ENCODE data around the gene CAMTA1. TPM values are rescaled to one million over a fixed set of nuclear protein-coding genes. Genes with fewer than 3 reads are reported as not detected.

CAMTA1 gene
- polyA plus RNA-seq, 1 donor (not counting 4 experiments of a cell fraction or from before 2014, with no cell fraction given): 51.4 TPM

DNA sequence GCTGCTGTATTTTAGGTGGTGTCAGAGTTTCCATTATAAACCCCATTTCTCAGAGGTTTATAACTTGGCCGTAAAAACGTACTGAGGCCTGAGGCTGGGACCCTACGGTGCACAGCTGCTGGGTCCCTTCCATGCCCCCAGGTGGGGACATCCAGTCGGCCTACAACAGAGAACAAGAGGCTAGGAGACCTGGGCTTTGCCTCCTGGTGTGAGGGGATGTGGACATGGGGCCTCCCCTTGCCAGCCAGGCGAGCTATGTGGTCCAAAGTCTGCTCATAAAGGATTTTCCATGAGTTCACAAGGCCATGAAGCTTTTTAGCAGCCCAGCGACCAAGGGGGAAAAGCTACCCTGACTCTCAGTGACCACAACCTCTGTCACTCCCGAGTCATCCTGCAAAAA, 724.3 kb downstream of the CAMTA1 start:
- Histone ChIP-seq H3K9me3 (ENCODE audit: control insufficient read depth, low read depth, low read length) (no peaks in the 10 kb centered on the region), H3K9me1 (ENCODE audit: control insufficient read depth, extremely low read depth, insufficient read depth, low read length) (no peaks in the 10 kb centered on the region), H3K27ac (ENCODE audit: control insufficient read depth, insufficient read depth, low read length) (no peak overlapping the region), H3K27me3 (ENCODE audit: control insufficient read depth, extremely low read depth, insufficient read depth, low read length) (peaks cover 10% of the 10 kb centered on the region), H3K4me2 (ENCODE audit: control insufficient read depth, extremely low read depth, insufficient read depth, low read depth, low read length) (no peak overlapping the region), H3K36me3 (ENCODE audit: control insufficient read depth in 2 of 2, extremely low read depth in 1 of 2, insufficient read depth in 2 of 2, low read length in 2 of 2) (no peaks in the 10 kb centered on the region), H3K4me3 (ENCODE audit: control insufficient read depth in 2 of 3, extremely low read depth in 1 of 3, insufficient read depth in 2 of 3, low read depth in 1 of 3, low read length in 3 of 3) (no peak overlapping the region), H3K9ac (ENCODE audit: control insufficient read depth, extremely low read depth, insufficient read depth, low read length) (no peak overlapping the region), H3K4me1 (ENCODE audit: control insufficient read depth, extremely low read depth, insufficient read depth, low read length) (no peaks in the 10 kb centered on the region), H4K20me1 (ENCODE audit: control insufficient read depth, extremely low read depth, insufficient read depth, low read length) (no peaks in the 10 kb centered on the region), H3K79me2 (ENCODE audit: control insufficient read depth, insufficient read depth, low read length) (no peaks in the 10 kb centered on the region), H2AFZ (ENCODE audit: control insufficient read depth, low read length) (no peak overlapping the region)
- TF ChIP-seq, protein P1, sequence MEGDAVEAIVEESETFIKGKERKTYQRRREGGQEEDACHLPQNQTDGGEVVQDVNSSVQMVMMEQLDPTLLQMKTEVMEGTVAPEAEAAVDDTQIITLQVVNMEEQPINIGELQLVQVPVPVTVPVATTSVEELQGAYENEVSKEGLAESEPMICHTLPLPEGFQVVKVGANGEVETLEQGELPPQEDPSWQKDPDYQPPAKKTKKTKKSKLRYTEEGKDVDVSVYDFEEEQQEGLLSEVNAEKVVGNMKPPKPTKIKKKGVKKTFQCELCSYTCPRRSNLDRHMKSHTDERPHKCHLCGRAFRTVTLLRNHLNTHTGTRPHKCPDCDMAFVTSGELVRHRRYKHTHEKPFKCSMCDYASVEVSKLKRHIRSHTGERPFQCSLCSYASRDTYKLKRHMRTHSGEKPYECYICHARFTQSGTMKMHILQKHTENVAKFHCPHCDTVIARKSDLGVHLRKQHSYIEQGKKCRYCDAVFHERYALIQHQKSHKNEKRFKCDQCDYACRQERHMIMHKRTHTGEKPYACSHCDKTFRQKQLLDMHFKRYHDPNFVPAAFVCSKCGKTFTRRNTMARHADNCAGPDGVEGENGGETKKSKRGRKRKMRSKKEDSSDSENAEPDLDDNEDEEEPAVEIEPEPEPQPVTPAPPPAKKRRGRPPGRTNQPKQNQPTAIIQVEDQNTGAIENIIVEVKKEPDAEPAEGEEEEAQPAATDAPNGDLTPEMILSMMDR (optimal IDR thresholded peaks at IDR 0.05 in 1 of 3, IDR thresholded peaks at IDR 0.05 in 1 of 3, conservative IDR thresholded peaks at IDR 0.05 in 1 of 3; ENCODE audit: extremely low read depth in 1 of 3, insufficient read depth in 2 of 3, low read length in 3 of 3): no peak
- TF ChIP-seq EZH2 (IDR thresholded peaks at IDR 0.05; ENCODE audit: low read length): no peak
- dilution Hi-C loops (cut with MboI; ENCODE audit: extremely low pct_ligation_motif_present, low sequenced_read_pairs): no loop called here
- DNase-seq (ENCODE audit: low read depth, low spot score) (no peak), FAIRE-seq (no peak)

DNA sequence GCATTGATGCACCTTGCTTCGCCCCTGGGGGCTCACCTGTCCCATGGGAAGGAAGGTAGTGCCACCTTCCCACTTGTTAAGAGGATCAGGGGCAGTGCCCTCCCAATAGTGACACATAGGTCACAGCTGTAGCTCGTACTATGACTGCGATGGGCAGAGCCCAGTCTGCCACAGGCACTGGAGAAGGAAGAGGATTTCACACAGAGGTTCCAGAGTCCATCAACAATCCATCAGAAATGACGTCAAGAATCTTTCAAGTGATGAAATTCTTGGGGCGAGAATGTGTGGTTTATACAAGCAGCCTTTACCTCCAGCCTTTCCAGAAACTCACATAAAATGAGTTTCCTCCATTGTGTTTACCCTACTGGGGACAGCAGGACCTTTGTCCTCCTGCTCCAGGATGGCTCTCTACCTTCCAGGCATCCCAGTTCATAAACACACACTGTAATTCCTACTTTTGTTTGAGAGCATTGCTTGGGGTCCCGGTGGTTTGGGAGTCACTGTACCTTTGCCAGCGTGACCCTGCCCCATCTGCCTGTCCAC, 725.2 kb downstream of the CAMTA1 start:
- FAIRE-seq: no peak
- no peaks in the 10 kb centered on the region for H3K9me1 ChIP-seq (ENCODE audit: control insufficient read depth, extremely low read depth, insufficient read depth, low read length)
- H4K20me1 ChIP-seq (ENCODE audit: control insufficient read depth, extremely low read depth, insufficient read depth, low read length): no peaks in the 10 kb centered on the region
- TF ChIP-seq, protein P1 (optimal IDR thresholded peaks at IDR 0.05 in 1 of 3, IDR thresholded peaks at IDR 0.05 in 1 of 3, conservative IDR thresholded peaks at IDR 0.05 in 1 of 3; ENCODE audit: extremely low read depth in 1 of 3, insufficient read depth in 2 of 3, low read length in 3 of 3): no peak
- TF ChIP-seq EZH2 (IDR thresholded peaks at IDR 0.05; ENCODE audit: low read length): no peak
- H3K36me3 ChIP-seq (ENCODE audit: control insufficient read depth in 2 of 2, extremely low read depth in 1 of 2, insufficient read depth in 2 of 2, low read length in 2 of 2): no peaks in the 10 kb centered on the region
- H2AFZ ChIP-seq (ENCODE audit: control insufficient read depth, low read length): no peak overlapping the region
- no peaks in the 10 kb centered on the region for H3K4me1 ChIP-seq (ENCODE audit: control insufficient read depth, extremely low read depth, insufficient read depth, low read length)
- no peak overlapping the region for H3K27ac ChIP-seq (ENCODE audit: control insufficient read depth, insufficient read depth, low read length)
- peaks cover 10% of the 10 kb centered on the region for H3K27me3 ChIP-seq (ENCODE audit: control insufficient read depth, extremely low read depth, insufficient read depth, low read length)
- dilution Hi-C loops (cut with MboI; ENCODE audit: extremely low pct_ligation_motif_present, low sequenced_read_pairs): no loop called here
- no peak overlapping the region for H3K4me2 ChIP-seq (ENCODE audit: control insufficient read depth, extremely low read depth, insufficient read depth, low read depth, low read length)
- H3K79me2 ChIP-seq (ENCODE audit: control insufficient read depth, insufficient read depth, low read length): no peaks in the 10 kb centered on the region
- no peak for DNase-seq (ENCODE audit: low read depth, low spot score)
- H3K4me3 ChIP-seq (ENCODE audit: control insufficient read depth in 2 of 3, extremely low read depth in 1 of 3, insufficient read depth in 2 of 3, low read depth in 1 of 3, low read length in 3 of 3): no peak overlapping the region
- H3K9ac ChIP-seq (ENCODE audit: control insufficient read depth, extremely low read depth, insufficient read depth, low read length): no peak overlapping the region
- H3K9me3 ChIP-seq (ENCODE audit: control insufficient read depth, low read depth, low read length): no peaks in the 10 kb centered on the region

Data from keratinocyte (primary cell).